NCI-H187 treated with DMSO at 0.1 percent for 48 hours (cell line): ENCODE data around the gene APOM.
A peak's percentile ranks its signal among the peaks of the same experiment; 100 is the strongest.

Experiments used
- DNase-seq: peaks from one replicate; lab custom pipeline; 2025; lab: John Stamatoyannopoulos, UW

Gene APOM

DNA sequence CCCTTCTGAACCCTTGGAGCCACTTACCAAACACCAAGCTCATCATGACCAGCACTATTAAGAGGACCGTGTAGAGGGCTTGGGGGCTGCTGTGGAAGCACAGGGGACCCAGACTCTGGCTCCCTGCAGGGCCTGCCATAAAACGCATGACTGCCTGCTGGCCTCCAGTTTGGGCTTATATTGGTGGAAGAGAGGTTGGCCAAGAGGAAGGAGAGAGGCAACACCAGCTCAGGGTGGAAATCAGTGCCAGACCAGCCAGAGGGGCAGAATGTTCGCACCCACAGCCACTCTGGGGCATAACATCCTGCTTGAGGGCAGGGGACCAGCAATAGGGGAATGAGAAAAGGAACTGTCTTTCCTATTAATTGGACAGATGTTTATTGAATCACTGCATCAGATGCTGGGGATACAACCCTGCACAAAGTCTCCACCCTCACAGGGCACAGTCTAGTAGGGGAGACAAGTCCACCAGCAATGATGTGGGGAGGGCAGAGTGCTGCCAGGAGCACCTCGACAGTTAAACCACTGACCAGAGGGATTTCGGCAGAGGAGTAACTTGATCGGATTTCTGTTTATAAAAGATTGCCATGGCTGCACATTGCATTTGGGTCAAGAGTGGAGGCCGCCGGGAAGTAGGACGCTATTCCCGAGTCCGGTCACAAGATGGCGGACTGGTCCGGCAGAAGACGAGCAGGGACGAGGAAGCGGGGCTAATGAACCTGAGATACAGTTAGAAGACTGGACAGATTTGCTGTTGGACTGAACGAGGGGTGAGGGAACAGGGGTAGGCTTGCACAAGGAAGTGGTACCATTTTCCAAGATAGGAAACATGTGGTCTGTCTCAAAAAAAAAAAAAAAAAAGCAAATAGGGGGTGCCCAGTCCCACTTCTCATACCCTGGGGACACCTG lies 24.8 kb downstream of the APOM start, which contains the start of gene LY6G5C:
TSS of gene LY6G5C (minus strand) at position 842 of the 909 bp plus-strand sequence. CDS start at position 148, 694 bp downstream.
- DNase-seq = peak; percentile 34

DNA sequence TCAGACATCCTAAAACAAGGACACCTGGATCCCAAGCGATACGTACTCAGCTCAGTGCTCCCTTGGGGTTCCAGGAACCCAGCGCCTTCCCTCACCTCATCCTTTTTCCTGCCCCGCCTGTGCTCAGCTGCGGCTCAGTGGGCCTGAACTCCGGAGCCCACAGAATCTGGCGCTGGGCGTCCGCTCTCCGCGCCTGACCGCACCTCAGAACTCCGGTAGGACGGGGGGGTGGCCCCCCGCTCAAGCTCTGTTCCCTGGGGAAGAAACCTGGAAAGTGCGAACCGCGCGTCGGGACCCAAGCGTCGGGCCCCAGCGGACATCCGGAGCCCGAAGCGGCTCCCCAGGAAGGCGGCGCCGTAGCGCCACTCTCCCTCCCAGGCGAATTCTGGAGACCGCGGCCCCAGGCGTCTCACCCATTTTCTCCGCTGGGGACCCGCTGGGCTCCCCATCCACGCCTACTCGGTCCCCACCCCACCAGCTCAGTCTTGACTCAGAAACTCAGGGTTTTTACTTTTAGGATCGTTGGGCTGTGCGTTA lies 25.5 kb downstream of the APOM start:
- DNase-seq = no peak

DNA sequence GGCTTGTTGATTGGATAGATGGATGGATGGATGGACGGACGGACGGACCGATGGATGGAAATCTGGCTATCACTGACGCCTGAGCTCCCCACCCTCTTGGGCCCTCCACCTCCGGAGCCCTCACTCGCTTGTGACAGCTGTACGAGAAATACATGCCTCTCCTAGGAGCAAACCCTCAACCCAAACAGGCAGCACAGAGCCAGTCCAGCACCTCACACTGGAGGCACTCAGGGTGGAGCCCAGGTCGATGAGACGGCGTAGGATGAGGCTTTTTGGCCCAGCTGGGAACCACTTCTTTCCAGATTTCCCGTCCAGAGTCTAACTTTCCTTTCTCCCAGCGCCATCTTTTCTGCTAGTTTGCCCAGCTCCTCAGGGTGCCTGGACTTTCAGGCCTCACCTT lies 27.9 kb downstream of the APOM start:
- no peak for DNase-seq

DNA sequence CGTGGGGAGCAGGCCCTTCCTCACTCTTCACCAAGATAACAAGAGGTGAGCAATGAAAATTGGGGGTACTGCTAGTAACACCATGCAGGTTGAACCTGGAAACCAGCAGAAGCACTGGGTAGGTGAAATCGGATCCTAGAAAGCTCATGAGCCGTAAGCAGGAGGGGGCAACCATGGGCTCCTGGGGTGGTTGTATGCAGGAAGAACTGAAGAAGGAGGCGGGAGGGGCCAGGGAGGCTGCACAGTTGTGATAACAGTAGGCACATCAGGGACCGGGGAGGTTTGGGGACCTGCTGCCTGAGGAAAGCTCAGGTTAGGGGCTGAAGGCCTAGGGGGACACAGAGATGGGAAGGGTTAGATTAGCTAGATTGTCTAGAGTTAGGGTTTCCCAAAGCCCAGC lies 30.8 kb downstream of the APOM start:
- DNase-seq = no peak

DNA sequence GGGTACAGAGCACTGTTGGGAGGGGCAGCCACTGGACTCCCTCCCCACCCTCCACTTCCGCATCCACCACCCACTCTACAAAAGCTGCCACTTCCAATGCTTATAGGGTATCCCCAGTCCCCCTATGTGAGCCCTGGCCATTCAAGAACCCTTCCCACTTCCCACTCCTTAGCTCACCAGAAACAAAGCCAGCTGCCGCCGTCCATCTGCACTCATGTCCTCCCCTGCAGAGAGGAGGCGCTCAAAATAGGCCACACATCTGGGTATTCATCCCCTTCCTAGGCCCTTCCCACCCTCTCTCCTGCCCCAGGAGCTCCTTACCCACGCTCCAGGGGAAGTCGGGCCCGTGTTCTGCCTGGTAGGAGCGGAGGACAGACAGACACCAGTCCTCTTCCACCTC lies 31.6 kb downstream of the APOM start:
- DNase-seq = no peak

DNA sequence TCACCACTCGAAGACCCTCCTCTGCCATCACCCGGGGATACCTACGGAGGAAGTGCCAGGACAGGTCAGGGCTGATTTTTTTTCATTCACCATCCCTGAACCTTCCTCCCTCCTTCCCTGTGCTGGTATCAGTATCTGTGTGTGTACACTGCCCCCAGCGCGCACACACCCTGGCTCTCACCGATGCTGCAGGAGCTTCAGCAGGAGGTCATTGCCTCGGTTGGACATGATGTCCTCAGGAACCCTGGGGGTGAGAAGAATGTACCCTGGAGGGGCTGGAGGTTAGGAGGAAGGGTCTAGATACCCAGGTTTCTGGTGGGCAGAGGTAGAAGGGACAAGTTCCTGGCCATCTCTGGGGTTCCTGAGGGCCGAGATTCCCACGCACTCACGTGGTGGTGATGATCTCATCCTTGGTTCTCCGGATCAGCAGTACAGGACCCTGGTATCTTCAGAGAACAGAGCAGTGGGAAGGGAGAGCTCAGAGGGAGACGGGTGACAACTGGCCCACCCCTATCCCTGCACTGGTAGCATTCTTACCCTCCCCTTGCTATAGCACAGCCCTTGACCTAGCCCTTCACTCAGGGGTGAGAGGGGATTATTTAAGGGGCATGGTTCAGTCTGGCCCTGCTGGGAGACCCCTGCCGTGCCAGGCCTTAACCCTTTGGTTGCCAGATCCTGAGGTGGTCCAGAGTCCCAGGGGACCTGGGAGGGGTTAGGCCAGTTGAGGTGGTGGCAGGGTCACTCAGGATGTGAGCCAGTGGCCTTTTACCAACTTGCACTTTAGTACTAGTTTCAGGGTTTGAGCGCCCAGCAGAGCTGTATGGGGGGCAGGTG lies 32.4 kb downstream of the APOM start:
- no peak for DNase-seq

DNA sequence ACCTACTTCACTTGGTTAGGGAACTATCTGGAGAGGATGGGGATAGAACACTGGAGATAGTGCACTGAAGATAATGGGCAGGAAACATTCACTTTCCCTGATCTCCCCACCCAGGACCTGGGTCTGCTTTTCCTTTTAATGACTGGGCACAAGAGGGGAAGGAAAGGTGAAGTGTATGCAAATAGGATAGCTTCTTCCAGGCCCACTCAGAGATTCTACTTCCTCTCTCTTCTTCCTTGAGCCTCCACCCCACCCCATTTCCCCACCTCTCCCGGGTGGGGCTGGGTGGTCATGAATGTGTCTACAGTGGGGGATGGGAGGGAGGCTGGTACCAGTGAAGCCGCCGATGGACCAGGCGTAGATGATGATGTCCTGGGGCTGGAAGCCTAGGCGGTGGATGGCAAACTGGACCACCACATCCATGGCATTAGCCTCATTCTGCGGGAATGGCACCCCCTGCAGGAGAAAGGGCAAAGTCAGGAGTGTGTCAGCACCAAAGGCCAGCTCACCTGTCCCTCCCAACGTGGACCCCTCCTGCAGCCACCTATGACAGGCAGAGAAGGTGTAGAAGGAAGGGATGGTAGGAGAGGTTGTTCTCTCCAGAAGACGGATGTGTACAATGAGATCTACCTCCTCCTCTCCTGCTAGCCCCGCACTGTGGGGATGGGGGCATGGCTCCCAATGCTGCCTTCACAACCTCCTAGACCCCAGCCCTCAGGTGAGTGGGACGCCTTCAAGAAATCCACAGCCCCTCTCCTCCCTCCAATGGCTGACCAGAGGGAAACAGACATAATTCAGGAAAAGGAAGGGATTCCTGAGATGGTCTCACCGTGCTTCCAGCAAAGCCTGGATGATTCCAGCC lies 33.8 kb downstream of the APOM start:
- no peak for DNase-seq

DNA sequence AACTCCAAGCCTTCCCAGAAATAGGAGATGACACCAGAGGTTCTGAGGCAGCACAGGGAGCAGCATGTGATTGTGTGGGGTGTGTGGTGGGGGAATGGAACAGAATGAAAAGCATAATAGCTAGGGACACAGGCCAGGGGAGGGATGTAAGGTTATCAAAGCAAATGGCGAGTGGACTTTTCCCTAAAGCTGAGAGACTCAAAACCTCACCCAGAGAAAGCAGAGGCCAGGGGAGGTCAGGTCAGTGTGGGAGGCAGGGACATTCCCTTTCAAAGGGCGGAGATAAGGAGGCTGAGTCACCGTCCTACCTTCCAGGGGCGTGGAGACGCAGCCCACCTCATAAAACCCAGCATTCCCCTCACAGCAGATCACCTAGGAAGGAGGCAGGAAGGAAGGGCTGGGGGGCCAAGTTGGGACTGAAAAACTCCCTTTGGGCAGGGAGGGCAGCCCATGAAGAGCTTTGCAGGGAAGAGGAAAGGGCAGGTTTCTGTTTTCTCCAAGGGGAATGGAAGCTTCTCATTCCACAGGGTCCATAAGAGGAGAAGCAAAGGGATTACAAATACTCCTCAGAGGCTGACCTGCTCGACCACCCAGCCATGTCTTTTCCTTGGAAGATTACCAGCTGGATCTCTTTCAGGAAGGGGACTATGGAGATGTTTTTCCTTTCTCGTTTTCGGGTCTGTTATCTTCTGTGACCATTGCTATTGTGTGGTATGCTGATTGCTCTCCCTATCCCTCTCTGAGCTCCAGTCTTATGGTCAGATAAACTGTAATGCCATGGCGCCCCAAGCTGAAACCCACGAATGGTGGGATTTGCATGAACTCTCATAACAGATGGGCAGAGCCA lies 34.8 kb downstream of the APOM start:
- DNase-seq = no peak

DNA sequence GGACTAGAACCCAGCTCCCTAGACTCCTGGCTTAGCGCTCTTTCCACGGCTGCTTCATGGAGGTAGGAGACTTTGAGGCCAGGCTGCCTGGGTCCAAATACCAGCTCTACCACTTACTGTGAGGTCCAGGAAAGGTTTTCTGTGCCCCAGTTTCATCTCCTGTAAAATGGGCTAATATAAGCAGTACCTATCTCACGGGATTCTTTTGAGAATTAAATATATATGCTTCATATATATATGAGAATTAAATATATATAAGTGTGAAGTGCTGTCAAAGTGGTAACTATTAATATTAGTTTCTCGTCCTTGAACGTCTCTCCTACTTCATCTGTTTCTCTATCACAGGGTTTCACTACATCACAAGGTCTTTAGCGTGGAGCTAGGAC lies 35.4 kb downstream of the APOM start:
- no peak for DNase-seq

DNA sequence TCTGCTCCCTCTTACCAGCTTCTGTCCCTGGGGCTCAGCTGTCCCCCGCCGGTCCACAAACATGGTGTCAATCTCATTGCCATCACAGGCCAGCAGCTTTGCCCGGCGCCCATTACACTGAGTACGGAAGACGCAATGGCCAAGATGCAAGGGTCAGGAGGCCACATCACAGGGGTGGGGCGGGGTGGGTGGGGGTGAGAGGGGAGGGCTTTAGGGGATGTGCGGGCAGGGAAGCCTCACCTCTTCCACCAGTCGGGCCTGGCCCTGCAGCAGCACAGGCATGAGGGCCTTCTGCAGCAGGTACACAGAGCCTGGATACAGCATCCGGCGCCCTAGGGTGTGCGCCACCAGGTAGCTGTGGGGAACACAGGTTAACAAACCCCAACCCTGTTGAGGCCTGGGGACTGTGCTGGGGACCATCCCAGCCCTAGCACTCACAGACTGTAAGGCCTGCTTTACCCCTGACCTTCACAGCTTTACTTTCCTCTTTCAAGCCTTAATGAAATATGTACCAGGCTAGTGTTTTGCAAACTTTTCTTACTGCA lies 35.9 kb downstream of the APOM start:
- no peak for DNase-seq

DNA sequence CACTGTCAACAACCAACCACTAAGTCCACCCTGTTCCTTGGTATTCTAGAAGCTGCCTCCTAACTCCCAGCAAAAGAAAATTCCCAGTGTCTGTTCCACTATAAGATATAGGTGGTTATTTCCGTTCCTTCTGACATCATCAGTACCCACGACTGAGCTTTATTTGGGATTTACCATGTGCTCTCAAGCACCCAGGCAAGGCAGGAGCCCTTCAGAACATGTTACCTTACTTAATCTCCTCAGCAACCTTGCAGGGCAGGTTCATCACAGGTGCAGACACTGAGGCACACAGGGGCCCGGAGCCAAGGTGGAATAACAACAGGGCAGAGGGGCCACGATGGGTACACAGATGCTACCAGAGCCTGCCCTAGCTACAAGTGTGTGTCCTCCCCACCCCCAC lies 36.7 kb downstream of the APOM start:
- no peak for DNase-seq

DNA sequence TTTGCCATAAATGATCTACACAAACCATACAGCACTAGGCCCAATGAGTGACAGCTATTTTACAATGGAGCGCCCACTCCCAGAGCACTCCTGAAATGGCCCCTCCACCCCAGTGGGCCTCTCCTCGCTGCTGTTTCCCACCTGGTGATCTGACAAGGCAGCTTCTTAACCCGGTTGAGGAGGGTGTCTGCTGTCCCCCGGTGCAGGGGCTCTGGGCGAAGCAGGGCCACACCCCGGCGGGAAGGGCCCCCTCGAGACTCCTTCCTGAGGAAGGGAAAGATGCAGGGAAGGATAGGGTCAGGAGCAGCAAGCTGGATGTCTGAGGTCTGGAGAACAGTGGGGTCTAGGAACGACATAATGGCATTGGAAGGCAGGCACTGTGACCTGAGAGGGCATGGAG lies 37.2 kb downstream of the APOM start:
- DNase-seq = no peak

DNA sequence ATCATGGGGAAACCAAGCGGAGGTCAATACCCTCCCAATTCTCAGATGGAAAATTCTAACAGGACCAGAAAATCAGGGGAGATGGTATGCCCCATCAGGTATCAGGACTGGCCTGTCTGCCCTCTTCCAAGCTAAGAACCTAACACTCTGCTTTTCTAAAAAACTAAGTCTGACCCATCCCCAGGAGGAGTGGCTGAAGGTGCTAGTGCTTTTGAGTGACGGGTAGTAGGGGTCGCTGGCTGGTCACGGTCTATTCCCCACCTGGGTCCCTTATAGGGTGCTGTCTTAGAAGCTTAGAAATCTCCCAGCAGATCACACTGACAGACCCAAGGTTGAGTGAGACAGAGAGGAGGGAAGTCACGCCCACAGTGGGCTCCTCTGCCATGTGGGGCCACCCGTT lies 37.8 kb downstream of the APOM start:
- DNase-seq = no peak

DNA sequence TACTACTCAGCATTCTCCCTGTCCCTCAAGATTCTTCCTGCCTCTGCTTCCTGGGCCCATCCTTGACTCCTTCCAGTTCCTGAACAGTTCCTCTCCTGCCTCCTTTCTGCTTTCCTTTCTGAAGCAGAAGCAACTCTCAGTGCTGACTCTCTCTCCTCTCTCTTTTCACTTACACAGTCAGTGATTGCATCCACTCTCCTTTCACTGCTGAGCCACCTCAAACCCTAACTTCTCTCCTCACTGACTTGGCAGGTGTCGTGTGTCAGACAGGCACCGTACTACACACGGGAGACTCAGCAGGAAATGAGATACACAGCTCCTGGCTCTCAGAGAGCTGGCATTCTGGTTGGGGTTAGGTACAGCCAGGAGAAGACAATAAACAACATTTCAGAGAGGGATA lies 41.9 kb downstream of the APOM start:
- DNase-seq = no peak

DNA sequence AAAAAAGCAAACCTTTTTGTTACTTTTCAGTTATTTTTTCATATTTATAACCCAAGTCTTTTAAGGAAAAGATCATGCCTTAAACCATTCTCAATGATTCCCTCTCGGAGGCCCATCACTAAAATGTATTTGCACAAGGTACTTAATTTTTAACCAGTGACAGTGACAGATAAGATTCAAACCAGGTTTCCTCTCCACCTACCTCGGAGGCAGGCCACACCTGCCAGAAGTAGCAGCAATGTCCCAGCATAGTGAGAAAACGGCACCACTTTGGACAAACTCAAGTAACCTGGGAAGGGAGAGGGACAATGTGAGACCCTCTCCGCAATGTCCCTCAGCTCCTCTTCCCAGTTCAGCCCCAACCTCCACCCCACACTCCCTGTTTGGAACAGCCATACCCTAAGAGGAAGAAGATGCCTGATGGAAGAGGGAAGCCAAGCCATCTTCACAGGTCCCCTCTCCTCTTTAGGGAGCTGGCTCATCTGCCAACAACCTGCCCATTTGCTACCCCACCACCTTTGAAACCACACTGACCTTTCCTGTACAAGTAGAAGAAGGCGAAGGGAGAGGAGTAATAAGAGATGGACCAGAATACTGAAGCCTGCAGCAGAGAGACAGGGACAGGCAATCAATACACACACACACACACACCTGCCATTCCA lies 45.2 kb downstream of the APOM start:
- no peak for DNase-seq

DNA sequence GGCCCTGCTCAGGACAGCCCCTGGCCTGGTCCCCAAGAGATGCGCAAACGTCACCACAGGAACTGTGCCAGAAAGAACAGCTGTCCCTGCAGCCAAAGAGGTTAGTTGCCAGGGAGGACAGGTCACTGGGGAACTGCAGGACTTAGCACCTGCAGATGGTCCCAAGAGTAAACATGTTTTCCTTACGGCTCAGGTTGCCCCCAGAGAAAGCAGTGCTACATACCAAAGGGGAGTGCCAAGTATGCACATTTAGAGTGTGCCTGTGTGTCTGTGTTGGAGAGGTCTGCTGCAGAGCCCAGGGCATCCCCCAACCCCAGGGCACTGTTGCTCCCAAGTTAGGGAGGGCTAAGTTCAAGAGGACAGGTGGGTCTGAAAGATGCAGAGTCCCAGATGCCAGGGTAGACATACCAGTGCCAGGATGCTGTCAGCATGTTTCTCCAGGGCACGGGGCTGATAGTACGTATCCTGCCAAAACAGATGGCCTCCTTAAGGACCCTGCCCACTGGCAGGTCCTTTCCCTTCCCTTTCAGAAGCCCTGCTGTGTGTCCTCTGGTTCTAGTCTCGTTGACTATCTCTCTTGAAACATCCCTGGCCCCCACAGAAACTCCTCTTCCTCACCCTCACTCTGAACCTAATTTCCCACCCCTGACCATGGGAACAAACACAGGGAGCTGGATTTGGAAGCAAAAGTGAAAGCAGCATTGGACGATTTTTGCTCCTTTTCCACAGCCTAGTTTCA lies 46.1 kb downstream of the APOM start:
- DNase-seq = no peak

DNA sequence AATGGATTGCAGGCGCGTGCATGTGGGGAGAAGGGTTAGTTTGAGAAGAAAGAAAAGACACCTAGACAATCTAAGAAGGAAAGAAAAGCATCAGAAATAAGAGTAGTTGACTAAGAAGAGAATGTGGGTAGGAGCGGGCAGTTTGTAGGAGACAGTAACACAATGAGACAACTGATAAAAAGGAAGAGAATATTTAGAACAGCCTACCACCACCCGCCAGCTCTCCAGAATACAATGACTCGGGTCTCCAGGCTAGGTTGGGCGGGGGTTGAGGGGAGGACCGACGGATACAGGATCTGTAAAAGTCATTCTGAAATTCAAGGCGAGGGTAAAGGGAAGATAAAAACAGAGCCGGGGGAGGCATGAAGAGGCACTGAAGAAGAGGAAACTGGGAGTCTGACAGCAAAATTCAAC lies 46.7 kb downstream of the APOM start:
- DNase-seq = no peak

DNA sequence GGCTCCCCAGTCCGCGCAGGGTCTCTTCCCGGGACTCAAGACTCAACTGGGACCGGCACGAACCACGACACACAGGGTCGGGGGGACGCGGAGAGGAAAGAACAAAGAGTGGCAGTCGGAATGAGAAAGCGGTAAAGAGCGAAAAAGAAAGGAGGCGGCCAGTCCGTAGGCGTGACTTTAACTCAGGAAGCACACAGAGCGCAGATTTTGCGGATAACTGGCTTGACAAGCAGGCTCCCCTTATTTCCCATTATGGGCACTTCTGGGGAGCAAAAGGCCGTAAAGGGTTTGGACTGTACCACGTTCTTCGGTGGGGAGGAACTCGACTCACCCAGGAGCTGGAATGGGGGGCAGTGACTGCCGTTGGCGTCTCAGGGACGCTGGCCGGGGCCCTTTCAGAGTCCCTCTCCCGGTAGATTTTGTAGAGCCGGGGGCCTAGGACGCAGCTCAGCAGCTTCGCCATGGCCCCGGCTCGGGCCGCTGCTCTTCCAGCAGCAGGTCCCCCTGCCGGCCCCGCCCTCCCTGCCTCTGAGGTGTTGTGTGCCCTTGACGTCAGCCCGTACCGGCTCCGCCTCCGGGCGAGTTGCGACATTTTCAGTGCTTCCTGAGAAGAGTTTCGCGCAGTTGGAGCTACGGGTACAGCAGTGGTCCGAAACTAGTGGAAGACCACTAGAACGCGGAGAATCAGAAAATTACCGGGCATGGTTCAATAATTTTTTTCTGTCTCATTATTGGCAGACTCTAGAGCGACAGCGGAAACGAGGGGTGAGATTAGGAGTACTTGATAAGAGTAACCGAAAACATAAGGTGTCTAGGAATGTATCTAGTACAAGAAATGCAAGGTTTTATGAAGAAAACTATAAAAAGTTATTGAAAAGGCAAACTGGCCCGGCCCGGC lies 47.4 kb downstream of the APOM start, which contains the start of gene ABHD16A:
TSS of gene ABHD16A (minus strand) at position 506 of the 898 bp plus-strand sequence. CDS start at position 463, 43 bp downstream.
- peak; percentile 57 for DNase-seq
